Stimulated activated CD8-positive, alpha-beta memory T cell treated with anti-CD3 and anti-CD28 coated beads, Interleukin-4, amount 100 ng/mL, for 24 hours (primary cell): ENCODE data around the gene TBX1.

Experiments
- DNase-seq: peaks from one replicate; pipeline ENCODE4 v3.0.0-alpha.2; 2020; ENCODE audit warnings: low read depth

TBX1 gene

DNA sequence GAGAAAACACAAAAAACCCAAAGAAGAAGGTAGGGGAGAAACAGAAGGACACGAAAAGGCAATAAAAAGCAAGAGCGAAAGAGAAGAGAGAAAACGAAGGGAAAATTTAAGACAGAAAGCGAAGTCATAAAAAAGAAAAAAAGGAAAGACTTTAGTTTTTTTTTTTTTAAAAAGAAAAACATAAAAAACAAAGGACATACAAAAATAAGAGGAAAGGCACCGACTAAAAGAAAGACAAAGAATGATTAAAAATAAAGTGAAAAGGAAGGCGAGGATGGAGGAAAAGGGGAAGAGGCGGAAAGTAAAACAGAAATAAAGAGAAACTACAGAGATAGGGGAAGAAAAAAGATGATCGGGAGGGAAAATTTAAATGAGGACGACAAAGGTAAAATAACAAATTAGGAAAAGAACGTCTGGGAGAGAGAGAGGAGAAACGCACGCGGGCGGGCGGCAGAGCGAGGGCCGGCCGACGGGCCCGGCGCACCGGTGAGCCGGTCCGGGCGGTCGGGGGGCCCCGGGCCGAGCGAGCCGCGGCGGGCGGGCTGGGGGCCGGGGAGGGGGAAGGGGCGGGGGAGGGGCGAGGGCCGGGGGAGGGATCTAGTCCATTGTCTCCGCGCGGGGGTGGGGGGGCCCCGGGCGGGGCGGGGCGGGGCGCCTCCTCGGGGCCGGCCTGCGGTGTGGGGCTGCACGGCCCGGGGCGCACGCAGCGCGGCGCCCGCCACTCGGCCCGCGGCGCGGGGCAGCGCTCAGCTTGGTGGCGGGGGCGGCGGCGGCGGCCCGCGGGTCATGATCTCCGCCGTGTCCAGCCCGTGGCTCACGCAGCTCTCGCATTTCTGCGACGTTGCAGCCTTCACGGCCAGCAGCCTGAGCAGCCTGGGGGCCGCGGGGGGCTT, at the start of gene TBX1:
Gene TBX1 (plus strand): TSS at position 721 of the 893 bp plus-strand sequence. CDS start 66 bp downstream, at position 787.
- no peak for DNase-seq

- no peak for DNase-seq
These were observed 47.3 kb upstream of the TBX1 start for GRCh38 chr22:19713245-19713644.

GRCh38 chr22:19713650-19714311, 46.8 kb upstream of the TBX1 start:
- no peak for DNase-seq

- DNase-seq, result no peak
These were observed 46.0 kb upstream of the TBX1 start, which contains the start of gene SEPTIN5 for GRCh38 chr22:19714312-19715187. Gene SEPTIN5, plus strand, starts transcription at chr22:19714503. Its CDS starts 86 bp downstream, at chr22:19714589.

GRCh38 chr22:19715188-19715930, 45.2 kb upstream of the TBX1 start:
- no peak for DNase-seq

DNA sequence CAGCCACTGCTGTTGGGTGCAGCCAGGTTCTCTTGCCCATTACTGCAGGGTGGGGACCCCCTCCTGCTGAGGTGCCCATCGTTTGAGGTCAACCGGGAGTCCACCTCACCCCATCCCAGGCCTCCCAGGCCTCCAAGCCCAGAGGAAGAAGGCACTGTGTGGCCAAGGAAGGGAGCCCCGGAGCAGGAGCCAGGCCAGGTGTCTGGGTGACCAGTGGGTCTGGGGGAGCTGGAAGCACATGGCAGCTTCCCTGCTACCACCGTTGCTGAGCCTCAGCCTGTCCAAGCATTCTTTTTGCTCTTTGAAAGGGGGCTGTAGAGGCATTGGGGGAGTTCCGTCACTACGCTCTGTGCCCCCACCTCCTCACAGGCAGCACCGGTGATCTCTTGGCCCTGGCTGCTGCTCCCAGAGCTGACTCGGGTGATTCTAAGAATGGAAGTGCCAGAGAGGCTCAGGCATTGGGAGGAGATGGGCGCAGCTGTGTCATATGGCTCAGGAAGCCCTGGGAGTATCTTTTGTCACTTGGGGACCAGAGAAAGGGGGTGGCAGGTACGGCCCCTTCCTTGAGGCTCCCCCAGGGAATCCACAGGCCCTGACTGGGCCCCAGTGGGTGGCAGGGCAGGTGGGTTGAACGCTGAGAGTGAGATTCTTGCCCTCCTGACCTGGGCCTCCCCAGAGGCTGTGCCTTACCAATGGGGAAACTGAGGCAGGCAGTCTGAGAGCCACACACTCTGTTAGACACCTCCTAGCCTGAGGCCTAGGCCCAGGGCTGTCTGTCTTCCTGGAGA, 44.3 kb upstream of the TBX1 start:
- DNase-seq, result no peak

GRCh38 chr22:19716829-19717105, 43.8 kb upstream of the TBX1 start:
- DNase-seq, result no peak

- no peak for DNase-seq
These were observed 43.4 kb upstream of the TBX1 start for GRCh38 chr22:19717181-19717580.

GRCh38 chr22:19717691-19718455, 42.7 kb upstream of the TBX1 start:
- peak; percentile 68 for DNase-seq

DNA sequence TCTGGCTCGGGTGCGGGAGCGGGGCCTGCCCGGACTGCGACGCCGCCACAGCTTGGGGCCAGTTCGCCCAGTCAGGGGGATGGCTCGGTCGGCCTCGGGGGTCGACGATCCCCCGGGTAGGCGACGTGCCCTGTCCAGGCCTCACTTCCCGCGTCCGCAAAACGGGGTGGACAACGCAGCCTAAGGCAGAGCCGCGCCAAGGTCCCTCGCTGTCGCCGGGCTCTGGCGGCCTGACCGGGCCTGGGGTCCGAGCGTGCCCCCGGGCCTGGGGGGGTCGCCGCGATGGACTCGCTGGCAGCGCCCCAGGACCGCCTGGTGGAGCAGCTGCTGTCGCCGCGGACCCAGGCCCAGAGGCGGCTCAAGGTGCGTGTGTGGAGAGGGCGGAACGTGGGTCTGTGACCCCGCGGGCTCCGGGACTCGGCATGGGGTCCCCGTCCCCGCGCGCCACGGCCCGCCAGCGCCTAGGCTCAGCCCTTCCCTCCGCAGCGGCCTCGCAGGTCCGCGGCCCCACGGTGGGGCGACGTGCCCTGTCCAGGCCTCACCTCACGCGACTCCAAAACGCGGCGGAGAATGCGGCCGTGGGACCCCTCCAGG, 42.0 kb upstream of the TBX1 start:
- no peak for DNase-seq

DNA sequence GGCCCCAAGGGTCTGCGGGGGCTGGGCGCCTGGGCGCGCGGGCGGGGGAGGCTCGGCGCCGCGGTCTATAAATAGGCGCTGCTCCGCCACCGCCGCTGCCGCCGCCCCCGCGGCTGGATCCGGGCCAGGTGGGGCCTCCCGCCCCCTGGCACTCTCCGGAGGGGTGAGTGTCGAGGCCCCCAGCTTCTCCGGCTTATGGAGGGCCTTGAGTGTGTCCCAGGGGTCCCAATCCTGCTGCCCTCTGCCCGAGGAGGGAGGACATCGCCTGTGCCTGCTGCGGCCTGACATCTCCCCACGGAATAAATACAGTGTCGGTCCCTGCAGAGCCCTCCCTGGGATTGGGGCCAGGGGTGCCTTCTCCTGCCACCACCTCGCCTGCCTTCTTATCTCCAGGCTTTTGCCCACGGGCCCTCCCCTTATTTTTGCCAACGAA, 41.5 kb upstream of the TBX1 start:
- no peak for DNase-seq

DNA sequence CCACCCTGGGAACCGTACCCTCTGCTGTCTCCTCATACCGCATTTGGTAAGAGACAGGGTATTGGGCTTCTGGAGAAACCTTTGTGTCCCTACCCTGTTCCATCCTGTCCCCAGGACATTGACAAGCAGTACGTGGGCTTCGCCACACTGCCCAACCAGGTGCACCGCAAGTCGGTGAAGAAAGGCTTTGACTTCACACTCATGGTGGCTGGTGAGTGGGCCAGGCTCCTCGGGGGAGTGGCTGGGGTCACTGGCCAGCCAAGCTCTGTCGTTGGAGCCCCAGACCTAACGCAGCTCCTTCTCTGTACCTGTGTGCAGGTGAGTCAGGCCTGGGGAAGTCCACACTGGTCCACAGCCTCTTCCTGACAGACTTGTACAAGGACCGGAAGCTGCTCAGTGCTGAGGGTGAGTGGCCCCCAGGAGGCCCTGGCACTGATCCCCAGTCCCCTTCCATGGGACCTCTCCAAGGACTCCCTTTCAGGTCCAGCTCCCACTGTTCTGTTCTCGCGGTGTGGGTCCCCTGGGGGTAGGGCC, 41.0 kb upstream of the TBX1 start:
- DNase-seq, result no peak

DNA sequence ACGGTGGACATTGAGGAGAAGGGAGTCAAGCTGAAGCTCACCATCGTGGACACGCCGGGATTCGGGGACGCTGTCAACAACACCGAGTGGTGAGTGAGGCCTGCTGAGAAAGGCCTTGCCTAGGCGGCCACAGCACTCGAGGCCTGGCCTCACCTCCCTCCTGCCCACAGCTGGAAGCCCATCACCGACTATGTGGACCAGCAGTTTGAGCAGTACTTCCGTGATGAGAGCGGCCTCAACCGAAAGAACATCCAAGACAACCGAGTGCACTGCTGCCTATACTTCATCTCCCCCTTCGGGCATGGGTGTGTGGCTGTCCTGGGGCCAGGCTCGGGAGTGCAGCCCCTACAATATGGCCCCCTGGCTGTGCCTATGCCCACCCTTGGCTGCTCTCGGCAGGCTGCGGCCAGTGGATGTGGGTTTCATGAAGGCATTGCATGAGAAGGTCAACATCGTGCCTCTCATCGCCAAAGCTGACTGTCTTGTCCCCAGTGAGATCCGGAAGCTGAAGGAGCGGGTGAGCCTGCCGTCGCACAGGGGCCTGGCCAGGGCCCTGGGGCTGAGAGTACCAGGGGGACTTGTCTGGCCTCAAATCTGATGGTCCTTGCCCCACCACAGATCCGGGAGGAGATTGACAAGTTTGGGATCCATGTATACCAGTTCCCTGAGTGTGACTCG, 40.3 kb upstream of the TBX1 start:
- DNase-seq, result no peak

GRCh38 chr22:19720999-19721329, 39.6 kb upstream of the TBX1 start:
- no peak for DNase-seq

DNA sequence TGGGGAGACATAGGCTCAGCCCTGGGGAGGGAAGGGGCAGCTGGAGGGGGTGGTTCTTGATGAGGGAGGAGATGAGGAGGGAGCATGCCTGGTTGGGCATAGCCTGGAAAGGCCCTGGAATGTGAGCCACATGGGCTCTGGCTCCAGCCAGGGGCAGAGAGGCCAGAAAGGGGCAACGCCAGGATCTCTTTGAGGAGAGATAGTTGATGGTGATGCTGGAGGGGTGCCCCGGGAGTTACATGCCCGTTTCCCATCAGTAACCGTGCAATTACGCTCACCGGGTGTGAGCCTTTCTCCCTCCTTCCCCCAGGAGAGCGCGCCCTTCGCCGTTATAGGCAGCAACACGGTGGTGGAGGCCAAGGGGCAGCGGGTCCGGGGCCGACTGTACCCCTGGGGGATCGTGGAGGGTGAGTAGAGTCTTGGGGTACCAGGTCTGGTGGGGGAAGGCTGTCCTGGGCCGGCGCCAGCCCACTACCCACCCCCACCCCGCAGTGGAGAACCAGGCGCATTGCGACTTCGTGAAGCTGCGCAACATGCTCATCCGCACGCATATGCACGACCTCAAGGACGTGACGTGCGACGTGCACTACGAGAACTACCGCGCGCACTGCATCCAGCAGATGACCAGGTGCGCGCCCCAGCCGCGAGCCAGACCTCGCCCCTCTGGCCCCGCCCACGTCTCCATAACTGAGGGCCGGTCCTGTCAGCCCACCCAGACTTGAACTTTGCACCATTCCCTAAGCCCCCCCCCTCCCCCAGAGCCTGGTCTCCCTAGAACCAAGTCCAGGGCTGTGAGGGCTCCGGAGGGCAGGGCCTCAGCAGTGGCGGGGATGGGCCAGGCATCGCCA, 39.0 kb upstream of the TBX1 start:
- no peak for DNase-seq

- DNase-seq, result no peak
These were observed 38.2 kb upstream of the TBX1 start for GRCh38 chr22:19722178-19722981.

DNA sequence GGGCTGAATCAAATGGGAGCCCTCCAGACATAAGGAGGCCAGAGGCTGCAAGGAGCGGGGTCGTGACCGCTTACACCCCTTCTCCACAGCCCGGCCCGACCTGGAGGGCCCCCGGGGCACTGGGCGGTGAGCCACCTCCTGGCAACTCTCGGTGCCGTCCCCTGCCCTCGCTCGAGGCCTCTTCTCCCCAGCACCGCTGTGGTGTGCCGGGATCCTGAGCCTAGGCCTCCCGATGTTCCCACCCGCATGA, 37.7 kb upstream of the TBX1 start:
- no peak for DNase-seq
